GM18870 (cell line): ENCODE measurements around the gene ZGPAT.

Experiments used
- ATAC-seq: cut with Tn5 transposase; IDR thresholded peaks from one replicate; pipeline ENCODE4 v1.9.1; 2021; ENCODE audit warnings: moderate library complexity; ENCODE audit not compliant: unreplicated experiment

The ZGPAT gene

DNA sequence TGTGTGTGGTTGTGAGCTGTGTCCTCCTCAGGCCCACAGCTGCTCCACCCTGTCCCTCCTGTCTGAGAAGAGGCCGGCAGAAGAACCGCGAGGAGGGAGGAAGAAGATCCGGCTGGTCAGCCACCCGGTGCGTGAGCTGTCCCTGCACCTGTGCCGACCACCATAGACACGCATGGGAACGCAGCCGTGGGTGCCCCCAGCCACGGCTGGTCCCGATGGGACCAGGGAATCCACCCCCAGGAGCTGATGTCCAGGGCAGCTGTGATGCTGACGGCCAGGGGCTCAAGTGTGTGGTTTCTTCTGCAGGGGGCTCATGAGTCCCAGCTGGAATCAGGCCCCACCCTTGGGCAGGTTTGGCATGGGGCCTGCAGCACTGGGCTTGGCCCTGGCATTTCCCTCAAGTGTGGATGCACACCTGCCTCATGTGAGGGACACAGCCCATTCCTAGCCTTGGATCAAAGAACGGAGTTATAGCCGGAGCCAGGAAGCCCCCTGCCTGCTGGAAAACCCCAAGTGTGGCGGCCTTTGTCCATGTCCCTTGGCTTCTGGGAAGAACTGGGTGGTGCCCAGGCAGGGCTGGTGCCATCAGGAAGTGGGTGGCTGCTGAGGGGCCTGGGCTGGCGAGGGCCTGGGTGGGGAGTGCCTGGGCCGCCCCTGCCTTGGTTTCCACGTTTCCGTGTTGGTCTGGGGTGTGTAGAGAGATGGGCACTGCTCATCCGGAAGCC lies 16.0 kb upstream of the ZGPAT start:
- ATAC-seq, result no peak

DNA sequence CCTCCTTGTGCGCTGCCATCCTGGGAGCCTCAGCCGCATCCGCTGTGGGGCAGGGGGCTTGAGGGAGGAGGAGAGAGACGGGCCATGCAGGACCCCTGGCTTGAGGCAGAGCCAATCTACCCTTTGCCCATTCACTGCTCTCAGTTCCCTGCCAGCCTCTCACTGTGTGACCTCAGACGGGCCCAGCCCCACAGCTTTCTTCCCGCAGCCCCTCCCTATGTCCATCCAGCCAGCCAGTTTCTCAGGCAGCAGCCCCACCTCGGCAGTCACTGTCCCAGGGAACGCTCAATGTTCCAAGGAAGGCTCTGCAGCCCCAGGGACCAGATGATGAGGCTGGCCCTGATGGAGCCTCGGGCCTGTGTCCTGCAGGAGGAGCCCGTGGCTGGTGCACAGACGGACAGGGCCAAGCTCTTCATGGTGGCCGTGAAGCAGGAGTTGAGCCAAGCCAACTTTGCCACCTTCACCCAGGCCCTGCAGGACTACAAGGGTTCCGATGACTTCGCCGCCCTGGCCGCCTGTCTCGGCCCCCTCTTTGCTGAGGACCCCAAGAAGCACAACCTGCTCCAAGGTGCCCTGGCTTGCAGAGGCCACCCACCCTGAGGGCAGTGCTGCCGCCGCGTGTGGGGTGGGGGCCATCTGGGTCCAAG lies 15.3 kb upstream of the ZGPAT start:
- no peak for ATAC-seq

DNA sequence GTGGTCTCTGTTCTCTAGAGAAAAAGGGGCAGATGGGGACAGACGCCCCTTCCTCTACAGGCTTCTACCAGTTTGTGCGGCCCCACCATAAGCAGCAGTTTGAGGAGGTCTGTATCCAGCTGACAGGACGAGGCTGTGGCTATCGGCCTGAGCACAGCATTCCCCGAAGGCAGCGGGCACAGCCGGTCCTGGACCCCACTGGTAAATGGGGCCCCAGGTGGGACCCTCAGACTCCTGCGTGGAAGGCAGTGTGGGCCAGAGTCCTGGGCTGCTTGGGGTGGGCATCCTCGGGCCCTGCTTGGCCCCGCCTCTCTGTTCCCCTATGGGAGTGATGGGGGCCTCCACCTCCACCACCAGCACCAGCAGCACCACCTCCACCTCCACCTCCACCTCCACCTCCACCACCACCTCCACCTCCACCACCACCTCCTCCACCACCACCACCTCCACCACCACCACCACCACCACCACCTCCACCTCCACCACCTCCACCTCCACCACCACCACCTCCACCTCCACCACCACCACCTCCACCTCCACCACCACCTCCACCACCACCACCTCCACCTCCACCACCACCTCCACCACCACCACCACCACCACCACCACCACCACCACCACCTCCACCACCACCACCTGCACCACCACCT lies 14.6 kb upstream of the ZGPAT start:
- ATAC-seq, result no peak

DNA sequence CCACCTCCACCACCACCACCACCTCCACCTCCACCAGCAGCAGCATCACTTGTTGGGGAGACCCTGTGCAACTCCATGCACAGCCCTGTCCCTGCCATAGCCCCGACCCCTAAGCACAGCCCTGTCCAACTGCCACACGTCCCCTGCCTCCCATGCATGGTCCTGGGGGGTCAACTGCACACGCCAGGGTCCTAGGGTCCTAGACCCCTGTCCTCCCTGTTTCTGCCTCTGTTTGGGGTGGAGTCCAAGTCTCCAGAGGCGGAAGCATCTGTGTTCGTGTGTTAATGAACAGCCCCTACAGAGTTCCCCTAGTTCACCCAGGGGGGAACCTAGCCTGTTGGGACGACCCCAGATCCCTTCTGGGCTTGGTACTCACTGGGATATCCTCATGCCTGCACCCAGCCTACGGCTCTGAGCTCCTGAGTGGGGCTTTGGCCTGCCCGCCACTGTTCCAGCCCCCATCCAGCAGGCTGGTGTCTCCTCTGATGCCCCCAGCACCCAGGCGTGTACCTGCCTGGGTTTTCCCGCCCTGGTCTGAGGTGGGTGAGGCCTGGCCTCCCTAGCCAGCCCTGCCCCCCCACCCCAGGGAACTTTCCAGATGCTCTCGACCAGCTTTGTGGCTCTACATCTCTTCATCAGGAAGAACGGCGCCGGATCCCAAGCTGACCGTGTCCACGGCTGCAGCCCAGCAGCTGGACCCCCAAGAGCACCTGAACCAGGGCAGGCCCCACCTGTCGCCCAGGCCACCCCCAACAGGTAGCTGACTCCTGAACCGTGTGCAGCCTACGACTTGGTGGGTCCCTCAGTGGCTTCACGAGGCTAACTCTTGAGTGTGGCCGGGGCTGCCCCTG lies 13.9 kb upstream of the ZGPAT start:
- no peak for ATAC-seq

DNA sequence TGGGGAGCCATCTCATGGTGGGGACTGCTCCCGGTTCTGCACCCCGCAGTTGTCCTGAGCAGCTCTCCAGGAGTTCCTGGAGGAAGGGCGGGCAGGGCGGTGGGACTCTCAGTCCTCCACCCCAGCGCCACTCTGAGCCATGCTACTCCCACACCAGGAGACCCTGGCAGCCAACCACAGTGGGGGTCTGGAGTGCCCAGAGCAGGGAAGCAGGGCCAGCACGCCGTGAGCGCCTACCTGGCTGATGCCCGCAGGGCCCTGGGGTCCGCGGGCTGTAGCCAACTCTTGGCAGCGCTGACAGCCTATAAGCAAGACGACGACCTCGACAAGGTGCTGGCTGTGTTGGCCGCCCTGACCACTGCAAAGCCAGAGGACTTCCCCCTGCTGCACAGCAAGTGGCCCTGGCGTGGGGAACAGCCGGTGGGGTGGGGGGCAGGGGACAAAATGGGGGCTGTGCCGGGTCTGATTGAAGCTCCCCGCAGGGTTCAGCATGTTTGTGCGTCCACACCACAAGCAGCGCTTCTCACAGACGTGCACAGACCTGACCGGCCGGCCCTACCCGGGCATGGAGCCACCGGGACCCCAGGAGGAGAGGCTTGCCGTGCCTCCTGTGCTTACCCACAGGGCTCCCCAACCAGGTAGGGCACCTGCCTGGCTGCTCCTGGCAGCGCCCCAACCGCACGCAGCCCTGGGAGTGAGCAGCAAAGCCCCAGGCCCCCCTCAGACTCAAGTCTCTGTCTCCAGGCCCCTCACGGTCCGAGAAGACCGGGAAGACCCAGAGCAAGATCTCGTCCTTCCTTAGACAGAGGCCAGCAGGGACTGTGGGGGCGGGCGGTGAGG lies 13.0 kb upstream of the ZGPAT start:
- no peak for ATAC-seq

DNA sequence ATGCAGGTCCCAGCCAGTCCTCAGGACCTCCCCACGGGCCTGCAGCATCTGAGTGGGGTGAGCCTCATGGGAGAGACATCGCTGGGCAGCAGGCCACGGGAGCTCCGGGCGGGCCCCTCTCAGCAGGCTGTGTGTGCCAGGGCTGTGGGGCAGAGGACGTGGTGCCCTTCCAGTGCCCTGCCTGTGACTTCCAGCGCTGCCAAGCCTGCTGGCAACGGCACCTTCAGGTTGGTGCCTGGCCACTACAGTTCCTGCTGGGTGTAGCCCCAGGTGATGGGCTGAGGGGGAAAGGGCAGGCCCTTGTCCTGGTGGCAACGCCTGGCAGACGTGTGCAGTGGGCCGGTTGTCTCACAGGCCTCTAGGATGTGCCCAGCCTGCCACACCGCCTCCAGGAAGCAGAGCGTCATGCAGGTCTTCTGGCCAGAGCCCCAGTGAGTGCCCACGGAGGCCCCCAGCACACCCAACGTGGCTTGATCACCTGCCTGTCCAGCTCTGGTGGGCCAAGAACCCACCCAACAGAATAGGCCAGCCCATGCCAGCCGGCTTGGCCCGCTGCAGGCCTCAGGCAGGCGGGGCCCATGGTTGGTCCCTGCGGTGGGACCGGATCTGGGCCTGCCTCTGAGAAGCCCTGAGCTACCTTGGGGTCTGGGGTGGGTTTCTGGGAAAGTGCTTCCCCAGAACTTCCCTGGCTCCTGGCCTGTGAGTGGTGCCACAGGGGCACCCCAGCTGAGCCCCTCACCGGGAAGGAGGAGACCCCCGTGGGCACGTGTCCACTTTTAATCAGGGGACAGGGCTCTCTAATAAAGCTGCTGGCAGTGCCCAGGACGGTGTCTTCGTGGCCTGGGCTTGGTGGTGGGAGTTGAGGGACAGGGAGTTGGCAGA lies 12.2 kb upstream of the ZGPAT start:
- ATAC-seq, result no peak

DNA sequence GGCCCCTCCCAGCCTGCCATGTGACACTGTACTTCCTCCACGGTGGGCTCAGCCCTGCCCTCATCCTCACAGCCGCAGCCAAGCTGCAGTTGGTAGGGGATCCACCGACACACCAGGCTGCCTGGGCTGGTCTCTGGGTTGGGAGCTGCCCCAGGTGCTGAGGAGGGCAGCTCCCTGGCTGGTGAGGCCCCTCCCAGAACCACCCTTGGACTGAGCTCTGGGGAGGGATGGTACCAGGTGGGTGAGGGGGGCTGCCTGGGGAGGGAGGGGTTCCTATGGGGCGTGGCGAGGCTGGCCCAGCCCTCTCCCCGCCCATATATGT lies 11.6 kb upstream of the ZGPAT start:
- no peak for ATAC-seq

DNA sequence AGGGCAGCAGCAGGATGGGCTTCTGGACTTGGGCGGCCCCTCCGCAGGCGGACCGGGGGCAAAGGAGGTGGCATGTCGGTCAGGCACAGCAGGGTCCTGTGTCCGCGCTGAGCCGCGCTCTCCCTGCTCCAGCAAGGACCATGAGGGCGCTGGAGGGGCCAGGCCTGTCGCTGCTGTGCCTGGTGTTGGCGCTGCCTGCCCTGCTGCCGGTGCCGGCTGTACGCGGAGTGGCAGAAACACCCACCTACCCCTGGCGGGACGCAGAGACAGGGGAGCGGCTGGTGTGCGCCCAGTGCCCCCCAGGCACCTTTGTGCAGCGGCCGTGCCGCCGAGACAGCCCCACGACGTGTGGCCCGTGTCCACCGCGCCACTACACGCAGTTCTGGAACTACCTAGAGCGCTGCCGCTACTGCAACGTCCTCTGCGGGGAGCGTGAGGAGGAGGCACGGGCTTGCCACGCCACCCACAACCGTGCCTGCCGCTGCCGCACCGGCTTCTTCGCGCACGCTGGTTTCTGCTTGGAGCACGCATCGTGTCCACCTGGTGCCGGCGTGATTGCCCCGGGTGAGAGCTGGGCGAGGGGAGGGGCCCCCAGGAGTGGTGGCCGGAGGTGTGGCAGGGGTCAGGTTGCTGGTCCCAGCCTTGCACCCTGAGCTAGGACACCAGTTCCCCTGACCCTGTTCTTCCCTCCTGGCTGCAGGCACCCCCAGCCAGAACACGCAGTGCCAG lies 11.0 kb upstream of the ZGPAT start, which contains the start of gene TNFRSF6B:
Gene TNFRSF6B, plus strand, starts transcription at position 25 of the 729 bp plus-strand sequence. Its CDS starts 116 bp downstream, at position 141.
- no peak for ATAC-seq

- no peak for ATAC-seq
Observed at GRCh38 chr20:63697357-63697867, 10.4 kb upstream of the ZGPAT start.

GRCh38 chr20:63697868-63698545 lies 9.8 kb upstream of the ZGPAT start:
- ATAC-seq, result no peak

DNA sequence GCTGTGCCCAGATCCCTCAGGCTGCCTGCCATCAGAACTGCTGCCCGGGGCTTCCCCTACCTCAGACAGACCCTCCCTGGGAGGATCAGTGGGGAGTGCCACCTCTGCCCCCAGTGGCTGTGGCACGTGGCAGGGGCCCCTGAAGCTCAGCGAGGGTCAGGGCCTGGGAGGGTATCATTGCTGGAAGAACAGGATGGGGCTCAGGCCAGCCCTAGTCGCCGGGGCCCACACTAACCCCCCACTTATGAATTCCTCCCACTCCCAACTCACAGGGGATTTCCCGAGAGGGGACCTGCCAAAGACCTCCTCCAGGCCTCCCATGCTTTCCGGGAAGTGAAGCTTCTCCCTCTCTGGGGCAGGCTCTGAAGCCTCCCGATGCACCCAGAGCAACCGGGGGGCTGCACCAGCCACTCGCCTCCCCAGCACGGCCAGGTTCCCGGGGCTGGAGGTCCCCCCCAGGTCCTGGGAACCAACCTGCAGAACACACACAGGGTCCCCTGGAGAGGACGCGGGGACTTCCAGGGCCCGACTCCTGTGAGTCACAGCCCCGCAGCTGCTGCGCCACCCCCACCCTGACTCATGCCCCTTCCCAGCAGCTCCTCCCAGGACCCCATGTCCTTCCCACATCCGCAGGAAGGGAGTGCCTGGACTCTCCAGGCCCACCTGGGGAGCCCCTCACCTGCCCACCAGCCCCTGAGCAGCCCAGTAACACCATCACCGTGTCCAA lies 8.9 kb upstream of the ZGPAT start:
- no peak for ATAC-seq

- no peak for ATAC-seq
Observed at GRCh38 chr20:63699466-63700198, 8.2 kb upstream of the ZGPAT start.

DNA sequence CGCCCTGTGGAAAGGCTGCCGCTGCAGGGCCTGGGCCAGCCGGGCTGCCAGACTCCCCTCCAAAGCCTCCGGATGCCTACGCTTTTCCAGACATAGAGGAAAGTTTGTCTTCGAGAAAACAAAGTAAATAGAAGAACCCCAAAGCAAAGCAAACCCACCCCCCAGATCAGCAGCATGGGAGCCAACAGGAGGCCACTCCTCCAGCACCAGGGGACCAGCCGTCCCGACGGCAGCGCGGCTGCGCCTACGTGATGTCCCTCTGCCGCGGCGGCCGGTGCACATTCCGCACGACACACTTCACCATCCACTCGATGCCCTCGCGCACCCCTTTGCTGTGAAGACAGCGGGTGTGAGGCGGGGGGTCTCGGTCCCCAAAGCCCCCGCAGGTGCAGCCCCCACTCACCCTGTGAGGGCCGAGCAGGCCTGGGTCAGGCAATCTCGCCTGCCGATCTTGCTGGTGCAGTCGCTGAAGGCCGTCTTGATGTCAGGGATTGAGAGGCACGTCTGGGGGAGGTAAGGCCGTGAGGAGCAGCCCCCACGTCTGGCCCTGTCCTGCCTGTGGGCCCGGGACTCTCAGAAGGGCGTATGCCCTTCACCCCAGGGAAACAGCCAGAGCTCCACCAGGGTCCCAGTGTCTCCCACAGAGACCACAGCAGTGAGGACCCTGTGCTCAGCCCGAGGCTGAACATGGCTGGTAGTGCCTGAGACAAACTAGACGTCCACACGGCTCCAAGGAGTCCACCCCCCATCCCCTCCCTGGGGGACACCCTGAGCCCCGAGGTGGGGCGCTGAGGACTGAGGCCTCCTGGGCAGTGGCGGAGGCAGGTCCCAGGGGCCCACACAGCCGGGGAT lies 7.4 kb upstream of the ZGPAT start:
- ATAC-seq, result no peak

- ATAC-seq, result no peak
Observed at GRCh38 chr20:63701051-63701328, 6.8 kb upstream of the ZGPAT start.

DNA sequence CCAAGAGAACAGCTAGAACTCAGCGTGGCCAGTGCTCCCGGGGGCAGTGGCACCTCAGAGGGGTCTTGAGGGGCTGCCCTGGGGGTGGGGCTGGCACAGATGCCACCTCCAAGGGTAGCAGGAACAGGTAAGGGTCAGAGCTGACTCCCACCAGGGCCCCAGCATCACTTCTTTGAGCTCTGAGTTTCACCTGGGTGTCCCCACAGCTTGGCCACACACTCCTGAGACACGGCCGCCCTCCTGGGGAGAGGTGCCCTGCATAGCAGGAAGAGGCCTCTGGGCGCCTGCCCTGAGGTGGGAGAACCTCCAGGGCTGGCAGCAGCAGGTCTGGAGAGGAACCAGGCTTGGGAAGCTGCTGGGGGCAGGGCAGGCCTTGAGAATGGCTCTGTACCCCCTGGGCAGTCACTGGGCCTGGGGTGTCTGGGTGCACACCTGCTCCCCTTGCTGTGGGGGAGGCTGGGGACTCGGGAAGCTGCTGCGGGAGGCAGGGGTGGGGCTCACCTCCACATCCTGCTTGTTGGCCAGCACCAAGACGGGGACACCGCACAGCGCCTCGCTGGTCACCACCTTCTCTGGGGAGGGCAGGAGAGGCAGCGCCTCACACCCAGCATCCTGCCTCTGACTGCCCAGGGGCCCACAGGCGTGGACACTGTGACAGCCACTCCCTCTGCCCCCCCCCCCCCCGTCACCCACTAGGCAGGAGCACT lies 6.4 kb upstream of the ZGPAT start:
- no peak for ATAC-seq
